ENCODE data around the gene GLRX. TPM values are rescaled to one million over a fixed set of nuclear protein-coding genes. Genes with fewer than 3 reads are reported as not detected.

GLRX gene
- total and polyA plus RNA-seq, 11 donors: 69.7 to 293 (median 116) TPM

- peak in 1 of 12 donors; percentile 6 for TF ChIP-seq CTCF (IDR thresholded peaks at IDR 0.05)
- no peak for TF ChIP-seq POLR2A (IDR thresholded peaks at IDR 0.05)
- intact Hi-C loops (cut with DNase I): loop anchor here in 1 of 10 donors (1.0 kb wide), 1 partner anchor 10 kb away; no protein-coding TSS in a partner anchor
Observed at GRCh38 chr5:95823738-95824609, 1.4 kb upstream of the GLRX start.

GRCh38 chr5:95823218-95823737 lies 752 bp upstream of the GLRX start:
- DNase-seq (no peak), ATAC-seq (peak in 1 of 4 donors; percentile 5)
- Histone ChIP-seq H3K4me1 (peaks cover 5 to 81% (median 52%) of the 10 kb centered on the region in 12 donors), H3K9me3 (no peaks in the 10 kb centered on the region), H3K4me3 (peak overlapping the region in 10 of 12 donors; percentile 44 to 93 (median 84)), H3K27ac (peak overlapping the region; percentile 31 to 95 (median 88)), H3K27me3 (no peaks in the 10 kb centered on the region), H3K36me3 (no peaks in the 10 kb centered on the region)
- intact Hi-C loops (cut with DNase I): no loop called here
- no peak for TF ChIP-seq POLR2A (IDR thresholded peaks at IDR 0.05)
- TF ChIP-seq CTCF (IDR thresholded peaks at IDR 0.05): no peak
- WGBS, 4 donors: 43 to 52% (median 50%) methylated on average over 7 of the region's 7 CpGs

More at GRCh38 chr5:95823738-95824609, 1.4 kb upstream of the GLRX start:
- Histone ChIP-seq H3K36me3 (no peaks in the 10 kb centered on the region), H3K27me3 (no peaks in the 10 kb centered on the region), H3K9me3 (no peaks in the 10 kb centered on the region), H3K4me1 (peaks cover 5 to 77% (median 45%) of the 10 kb centered on the region in 12 donors), H3K27ac (peak overlapping the region; percentile 31 to 95 (median 88)), H3K4me3 (peak overlapping the region in 9 of 12 donors; percentile 69 to 93 (median 84))
- peak; percentile 66 to 74 (median 72) for DNase-seq
- 18 to 30% (median 21%) methylated on average over 12 of the region's 12 CpGs for WGBS, 4 donors
- peak; percentile 17 to 77 (median 62) for ATAC-seq

GRCh38 chr5:95822043-95822541 lies 434 bp downstream of the GLRX start:
- DNase-seq: peak; percentile 74 to 79 (median 78)
- WGBS, 4 donors: 0 to 2% (median 0%) methylated on average over 19 of the region's 19 CpGs

More at GRCh38 chr5:95822043-95822541, 434 bp downstream of the GLRX start:
- intact Hi-C loops (cut with DNase I): no loop called here
- Histone ChIP-seq H3K4me3 (peak overlapping the region; percentile 44 to 93 (median 82)), H3K36me3 (peaks cover 0 to 7% (median 2%) of the 10 kb centered on the region in 9 donors), H3K4me1 (peaks cover 12 to 81% (median 64%) of the 10 kb centered on the region in 12 donors), H3K27me3 (no peaks in the 10 kb centered on the region), H3K27ac (peak overlapping the region; percentile 31 to 95 (median 88)), H3K9me3 (no peaks in the 10 kb centered on the region)
- TF ChIP-seq CTCF (IDR thresholded peaks at IDR 0.05): no peak
- no peak for TF ChIP-seq POLR2A (IDR thresholded peaks at IDR 0.05)
- peak; percentile 59 to 75 (median 72) for ATAC-seq

Measured in heart left ventricle (tissue), 16 donors.